GM21390 (cell line): ENCODE results near the gene NGFR.

Source experiments
- ATAC-seq: cut with Tn5 transposase; IDR thresholded peaks from one replicate; pipeline ENCODE4 v1.9.1; 2021; ENCODE audit not compliant: unreplicated experiment

NGFR gene

DNA sequence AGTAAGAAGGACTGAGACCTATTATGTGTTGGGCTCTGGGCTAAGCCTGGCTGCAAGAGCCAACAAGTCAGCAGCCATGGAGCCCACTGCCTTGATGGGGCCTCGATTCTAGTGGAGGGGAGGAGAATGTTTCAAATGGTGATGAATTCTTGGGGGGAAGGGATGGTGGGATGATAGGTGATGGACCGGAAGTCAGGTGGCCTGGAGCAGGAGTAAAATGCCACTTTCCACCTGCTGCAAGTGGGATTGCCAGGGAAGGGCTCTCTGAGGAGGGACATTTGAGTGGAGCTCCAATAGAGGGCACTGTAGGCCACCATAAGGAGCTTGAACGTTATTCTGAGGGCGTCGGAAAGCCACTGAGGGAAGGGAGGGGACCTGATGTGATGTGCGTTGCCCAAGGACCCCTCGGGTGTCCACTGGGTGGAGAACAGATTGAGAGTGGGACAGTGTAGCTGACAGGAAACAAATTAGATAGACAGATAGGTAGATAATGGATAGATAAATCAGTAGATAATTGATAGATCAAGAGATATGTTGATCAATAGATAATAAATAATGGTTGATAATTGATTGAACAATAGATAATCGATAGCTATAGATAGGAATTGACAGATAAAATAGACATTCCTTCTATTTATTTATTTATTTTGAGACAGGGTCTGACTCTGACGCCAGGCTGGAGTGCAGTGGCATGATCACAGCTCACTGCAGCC, 62.4 kb downstream of the NGFR start:
- ATAC-seq = no peak
